Measurements from ENCODE around the gene PVALEF. TPM values are rescaled to one million over a fixed set of nuclear protein-coding genes. Genes with fewer than 3 reads are reported as not detected.

Gene PVALEF
- total RNA-seq, 1 experiment from 2014 or later, result not detected

DNA sequence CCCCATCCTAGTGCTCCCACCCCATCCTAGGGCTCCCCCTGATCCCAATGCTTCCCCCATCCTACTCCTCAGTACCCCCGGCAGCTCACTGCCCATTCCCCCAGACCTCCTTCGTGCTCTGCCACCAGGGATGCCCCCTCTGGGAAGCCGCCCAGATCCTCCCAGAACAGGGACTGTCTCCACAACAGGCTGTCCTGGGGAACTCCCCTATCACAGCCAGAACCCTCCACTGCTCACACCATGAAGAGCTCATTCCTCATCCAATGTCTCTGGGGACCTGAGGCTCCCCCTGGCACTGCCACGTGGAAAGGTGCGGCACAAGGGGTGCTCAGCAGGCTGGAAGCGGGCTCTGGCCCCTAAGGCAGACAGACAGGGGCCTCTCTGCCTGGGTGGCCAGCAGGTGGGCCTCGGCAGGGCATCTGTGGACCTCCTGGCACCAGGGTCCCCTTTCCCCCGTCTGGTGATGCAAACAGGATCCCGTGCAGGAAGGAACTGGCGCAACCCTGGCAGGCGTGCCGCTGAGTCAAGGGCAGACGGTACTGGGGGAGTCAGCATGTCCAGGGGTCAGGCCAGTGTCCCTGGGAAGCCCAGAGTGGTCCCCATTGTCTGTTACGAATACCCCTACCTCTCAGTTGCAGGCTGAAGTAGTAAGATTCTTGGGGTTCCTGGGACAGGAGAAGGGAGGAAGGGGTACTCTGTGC lies 14.8 kb upstream of the PVALEF start:
- Histone ChIP-seq H3K4me3 (ENCODE audit: low read depth in 2 of 2, low read length in 2 of 2) (no peak overlapping the region), H3K9me3 (ENCODE audit: control insufficient read depth, insufficient read depth, low read depth, low read length) (no peaks in the 10 kb centered on the region), H3K27ac (ENCODE audit: low read length) (no peak overlapping the region), H3K27me3 (ENCODE audit: control insufficient read depth, insufficient read depth, low read length) (no peaks in the 10 kb centered on the region), H3K4me1 (ENCODE audit: control insufficient read depth, insufficient read depth, low read length) (no peaks in the 10 kb centered on the region), H3K36me3 (ENCODE audit: control insufficient read depth, insufficient read depth, low read length) (no peaks in the 10 kb centered on the region)
- no peak for ATAC-seq
- POLR2A ChIA-PET, result interaction anchor here (0.5 kb wide), 1 partner anchor 72 kb away, joined by 9 read pairs; the partner anchor contains the start of gene CEP131
- TF ChIP-seq, protein P1, sequence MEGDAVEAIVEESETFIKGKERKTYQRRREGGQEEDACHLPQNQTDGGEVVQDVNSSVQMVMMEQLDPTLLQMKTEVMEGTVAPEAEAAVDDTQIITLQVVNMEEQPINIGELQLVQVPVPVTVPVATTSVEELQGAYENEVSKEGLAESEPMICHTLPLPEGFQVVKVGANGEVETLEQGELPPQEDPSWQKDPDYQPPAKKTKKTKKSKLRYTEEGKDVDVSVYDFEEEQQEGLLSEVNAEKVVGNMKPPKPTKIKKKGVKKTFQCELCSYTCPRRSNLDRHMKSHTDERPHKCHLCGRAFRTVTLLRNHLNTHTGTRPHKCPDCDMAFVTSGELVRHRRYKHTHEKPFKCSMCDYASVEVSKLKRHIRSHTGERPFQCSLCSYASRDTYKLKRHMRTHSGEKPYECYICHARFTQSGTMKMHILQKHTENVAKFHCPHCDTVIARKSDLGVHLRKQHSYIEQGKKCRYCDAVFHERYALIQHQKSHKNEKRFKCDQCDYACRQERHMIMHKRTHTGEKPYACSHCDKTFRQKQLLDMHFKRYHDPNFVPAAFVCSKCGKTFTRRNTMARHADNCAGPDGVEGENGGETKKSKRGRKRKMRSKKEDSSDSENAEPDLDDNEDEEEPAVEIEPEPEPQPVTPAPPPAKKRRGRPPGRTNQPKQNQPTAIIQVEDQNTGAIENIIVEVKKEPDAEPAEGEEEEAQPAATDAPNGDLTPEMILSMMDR (IDR thresholded peaks at IDR 0.05), result no peak
- no peak for TF ChIP-seq TCF7L2 (IDR thresholded peaks at IDR 0.05; ENCODE audit: low read depth, low read length)
- TF ChIP-seq POLR2AphosphoS5 (IDR thresholded peaks at IDR 0.05; ENCODE audit: low read depth, low read length), result no peak
- no peak for TF ChIP-seq SIN3A (IDR thresholded peaks at IDR 0.05; ENCODE audit: borderline replicate concordance, insufficient read depth, low read depth, low read length)
- TF ChIP-seq, protein P2, sequence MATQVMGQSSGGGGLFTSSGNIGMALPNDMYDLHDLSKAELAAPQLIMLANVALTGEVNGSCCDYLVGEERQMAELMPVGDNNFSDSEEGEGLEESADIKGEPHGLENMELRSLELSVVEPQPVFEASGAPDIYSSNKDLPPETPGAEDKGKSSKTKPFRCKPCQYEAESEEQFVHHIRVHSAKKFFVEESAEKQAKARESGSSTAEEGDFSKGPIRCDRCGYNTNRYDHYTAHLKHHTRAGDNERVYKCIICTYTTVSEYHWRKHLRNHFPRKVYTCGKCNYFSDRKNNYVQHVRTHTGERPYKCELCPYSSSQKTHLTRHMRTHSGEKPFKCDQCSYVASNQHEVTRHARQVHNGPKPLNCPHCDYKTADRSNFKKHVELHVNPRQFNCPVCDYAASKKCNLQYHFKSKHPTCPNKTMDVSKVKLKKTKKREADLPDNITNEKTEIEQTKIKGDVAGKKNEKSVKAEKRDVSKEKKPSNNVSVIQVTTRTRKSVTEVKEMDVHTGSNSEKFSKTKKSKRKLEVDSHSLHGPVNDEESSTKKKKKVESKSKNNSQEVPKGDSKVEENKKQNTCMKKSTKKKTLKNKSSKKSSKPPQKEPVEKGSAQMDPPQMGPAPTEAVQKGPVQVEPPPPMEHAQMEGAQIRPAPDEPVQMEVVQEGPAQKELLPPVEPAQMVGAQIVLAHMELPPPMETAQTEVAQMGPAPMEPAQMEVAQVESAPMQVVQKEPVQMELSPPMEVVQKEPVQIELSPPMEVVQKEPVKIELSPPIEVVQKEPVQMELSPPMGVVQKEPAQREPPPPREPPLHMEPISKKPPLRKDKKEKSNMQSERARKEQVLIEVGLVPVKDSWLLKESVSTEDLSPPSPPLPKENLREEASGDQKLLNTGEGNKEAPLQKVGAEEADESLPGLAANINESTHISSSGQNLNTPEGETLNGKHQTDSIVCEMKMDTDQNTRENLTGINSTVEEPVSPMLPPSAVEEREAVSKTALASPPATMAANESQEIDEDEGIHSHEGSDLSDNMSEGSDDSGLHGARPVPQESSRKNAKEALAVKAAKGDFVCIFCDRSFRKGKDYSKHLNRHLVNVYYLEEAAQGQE (IDR thresholded peaks at IDR 0.05; ENCODE audit: insufficient read depth in 1 of 2, low read depth in 2 of 2, low read length in 1 of 2), result no peak
- no TSS peak for BruUV-seq (replicated peaks)
- CTCF ChIA-PET, result no interaction called here
- DNase-seq (ENCODE audit: low read depth, low spot score), result no peak
- in situ Hi-C loops (cut with HindIII; ENCODE audit: low pct_unique_long_range_greater_than_20kb, low sequenced_read_pairs) (no loop called here), intact Hi-C loops (cut with micrococcal nuclease; ENCODE audit: unreplicated experiment) (no loop called here)

DNA sequence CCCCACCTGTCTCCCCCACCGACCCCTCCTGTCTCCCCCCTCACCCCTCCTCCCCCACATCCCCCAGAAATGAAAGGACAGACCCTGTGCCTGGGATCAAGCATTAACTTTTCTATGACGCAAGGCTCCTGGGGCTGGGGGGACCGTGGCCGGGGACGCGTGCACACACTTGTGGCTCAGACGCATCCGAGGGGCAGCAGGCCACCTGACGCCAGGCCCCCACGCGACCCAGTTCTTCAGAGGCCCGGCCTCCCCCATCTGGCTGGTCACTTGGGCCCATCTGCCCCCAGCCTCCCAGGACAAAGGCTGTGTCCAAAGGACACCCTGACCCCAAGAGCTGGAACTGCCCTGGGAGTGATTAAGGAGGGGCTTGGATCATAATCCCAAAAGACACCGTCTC lies 14.0 kb upstream of the PVALEF start:
- Histone ChIP-seq H3K4me3 (ENCODE audit: low read depth in 2 of 2, low read length in 2 of 2) (no peak overlapping the region), H3K27me3 (ENCODE audit: control insufficient read depth, insufficient read depth, low read length) (no peaks in the 10 kb centered on the region), H3K27ac (ENCODE audit: low read length) (no peak overlapping the region), H3K36me3 (ENCODE audit: control insufficient read depth, insufficient read depth, low read length) (no peaks in the 10 kb centered on the region), H3K4me1 (ENCODE audit: control insufficient read depth, insufficient read depth, low read length) (no peaks in the 10 kb centered on the region), H3K9me3 (ENCODE audit: control insufficient read depth, insufficient read depth, low read depth, low read length) (no peaks in the 10 kb centered on the region)
- BruUV-seq (replicated peaks), result no TSS peak
- POLR2A ChIA-PET, result no interaction called here
- CTCF ChIA-PET, result no interaction called here
- in situ Hi-C loops (cut with HindIII; ENCODE audit: low pct_unique_long_range_greater_than_20kb, low sequenced_read_pairs) (no loop called here), intact Hi-C loops (cut with micrococcal nuclease; ENCODE audit: unreplicated experiment) (no loop called here)
- no peak for DNase-seq (ENCODE audit: low read depth, low spot score)
- TF ChIP-seq SIN3A (IDR thresholded peaks at IDR 0.05; ENCODE audit: borderline replicate concordance, insufficient read depth, low read depth, low read length), result no peak
- no peak for TF ChIP-seq TCF7L2 (IDR thresholded peaks at IDR 0.05; ENCODE audit: low read depth, low read length)
- TF ChIP-seq, protein P2 (IDR thresholded peaks at IDR 0.05; ENCODE audit: insufficient read depth in 1 of 2, low read depth in 2 of 2, low read length in 1 of 2), result no peak
- TF ChIP-seq POLR2AphosphoS5 (IDR thresholded peaks at IDR 0.05; ENCODE audit: low read depth, low read length), result no peak
- ATAC-seq, result no peak

Data from Panc1 (cell line).